Astrocyte (in vitro differentiated cells and primary cell): ENCODE results near the gene EVI2B. TPM values are rescaled to one million over a fixed set of nuclear protein-coding genes. Genes with fewer than 3 reads are reported as not detected.
"Not testable (repeated sequence)": the region's sequence is repeated elsewhere in the genome, so short reads cannot be mapped to it uniquely, and the experiment has no call there.

Source experiments
- DNase-seq: peaks from one replicate; pipeline ENCODE4 v3.0.0-alpha.2; 2010; ENCODE audit warnings: low read depth
- FAIRE-seq: peaks from 2 replicates; lab custom pipeline; 2011; peaks lifted over from hg19 to GRCh38; lab: Jason Lieb, UNC
- H2AFZ ChIP-seq: 2 replicates; pipeline ENCODE4 v1.6.0; 2012; ENCODE audit warnings: low read depth, low read length, inconsistent platforms
- H3K27ac ChIP-seq: 2 replicates; pipeline ENCODE4 v1.5.1; 2011; ENCODE audit warnings: low read depth, low read length, inconsistent platforms
- H3K27me3 ChIP-seq: 2 replicates; pipeline ENCODE4 v1.6.0; 2011; ENCODE audit warnings: low read length, inconsistent platforms; ENCODE audit not compliant: insufficient read depth
- H3K36me3 ChIP-seq: 2 replicates; pipeline ENCODE4 v1.5.1; 2011; ENCODE audit warnings: low read length, inconsistent platforms; ENCODE audit not compliant: insufficient read depth
- H3K4me1 ChIP-seq: 2 replicates; pipeline ENCODE4 v1.5.1; 2011; ENCODE audit warnings: low read length, inconsistent platforms; ENCODE audit not compliant: insufficient read depth
- H3K4me2 ChIP-seq: 2 replicates; pipeline ENCODE4 v1.6.0; 2012; ENCODE audit warnings: low read length, inconsistent platforms
- H3K4me3 ChIP-seq: 2 replicates; pipeline ENCODE4 v1.5.1; 2011; ENCODE audit warnings: low read depth, mild to moderate bottlenecking, low read length, inconsistent platforms; ENCODE audit not compliant: insufficient read depth
- H3K79me2 ChIP-seq: 2 replicates; pipeline ENCODE4 v1.6.0; 2012; ENCODE audit warnings: mild to moderate bottlenecking, low read length, inconsistent platforms; ENCODE audit not compliant: insufficient read depth
- H3K9ac ChIP-seq: 2 replicates; pipeline ENCODE4 v1.6.0; 2012; ENCODE audit warnings: mild to moderate bottlenecking, low read length, inconsistent platforms
- H3K9me3 ChIP-seq: 2 replicates; pipeline ENCODE4 v1.5.1; 2012; ENCODE audit warnings: low read depth, mild to moderate bottlenecking, low read length, inconsistent platforms; ENCODE audit not compliant: insufficient read depth
- H4K20me1 ChIP-seq: 2 replicates; pipeline ENCODE4 v1.6.0; 2012; ENCODE audit warnings: low read length, inconsistent platforms; ENCODE audit not compliant: insufficient read depth
- H3K27ac Mint-ChIP-seq: one replicate; pipeline ENCODE4 v1.8.0; 2021; ENCODE audit warnings: mild to moderate bottlenecking, mixed read lengths; ENCODE audit not compliant: unreplicated experiment
- H3K27me3 Mint-ChIP-seq: one replicate; pipeline ENCODE4 v1.8.0; 2021; ENCODE audit warnings: low read depth, mixed read lengths; ENCODE audit not compliant: unreplicated experiment
- H3K36me3 Mint-ChIP-seq: one replicate; pipeline ENCODE4 v1.8.0; 2021; ENCODE audit warnings: low read depth, mixed read lengths; ENCODE audit not compliant: unreplicated experiment
- H3K4me1 Mint-ChIP-seq: one replicate; pipeline ENCODE4 v1.8.0; 2021; ENCODE audit warnings: low read depth, mixed read lengths; ENCODE audit not compliant: unreplicated experiment
- H3K4me3 Mint-ChIP-seq: one replicate; pipeline ENCODE4 v1.8.0; 2021; ENCODE audit warnings: mild to moderate bottlenecking, moderate library complexity, mixed read lengths; ENCODE audit not compliant: unreplicated experiment
- H3K9me3 Mint-ChIP-seq: one replicate; pipeline ENCODE4 v1.8.0; 2021; ENCODE audit warnings: mild to moderate bottlenecking, mixed read lengths; ENCODE audit not compliant: unreplicated experiment
- EZH2 ChIP-seq: IDR thresholded peaks from 2 replicates; pipeline ENCODE4 v1.6.1; 2012; ENCODE audit warnings: mild to moderate bottlenecking, low read length, inconsistent platforms; ENCODE audit not compliant: insufficient read depth
- total RNA-seq: library from RNA; stranded (reverse); gene quantifications from 2 replicates; pipeline ENCODE4 v1.2.1, GENCODE V29; 2021
- TF ChIP-seq, protein P1 (sequence below): IDR thresholded peaks from 2 replicates; pipeline ENCODE4 v1.5.1; 2011; ENCODE audit warnings: low read depth, mild to moderate bottlenecking, inconsistent platforms, low read length, moderate library complexity; ENCODE audit not compliant: insufficient read depth

Gene EVI2B
- total RNA-seq, 1 donor from 2014 or later: 0.11 TPM

DNA sequence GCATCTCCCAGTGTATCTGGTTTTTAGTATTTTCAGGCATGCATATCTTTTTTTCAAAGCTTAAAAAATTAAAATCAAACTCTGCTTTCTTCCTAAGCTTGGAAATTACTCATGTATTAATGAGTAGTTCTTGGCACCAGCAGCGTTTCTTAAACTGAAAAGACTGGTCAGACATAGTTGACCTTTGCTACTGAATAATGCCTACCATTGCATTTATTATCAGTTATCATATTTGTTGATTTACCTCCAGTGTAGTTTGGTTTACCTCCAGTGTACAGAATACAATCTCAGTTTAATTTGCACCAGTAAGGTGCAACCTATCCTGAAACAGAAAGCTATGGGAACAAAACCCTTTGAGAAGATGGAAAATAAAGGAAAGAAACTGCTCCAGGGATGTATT is 42.1 kb upstream of the EVI2B start:
- no peaks in the 10 kb centered on the region for H3K79me2 ChIP-seq
- H3K27me3 ChIP-seq: no peaks in the 10 kb centered on the region
- peaks cover 21% of the 10 kb centered on the region for H3K36me3 Mint-ChIP-seq
- H2AFZ ChIP-seq: no peak overlapping the region
- TF ChIP-seq, protein P1, sequence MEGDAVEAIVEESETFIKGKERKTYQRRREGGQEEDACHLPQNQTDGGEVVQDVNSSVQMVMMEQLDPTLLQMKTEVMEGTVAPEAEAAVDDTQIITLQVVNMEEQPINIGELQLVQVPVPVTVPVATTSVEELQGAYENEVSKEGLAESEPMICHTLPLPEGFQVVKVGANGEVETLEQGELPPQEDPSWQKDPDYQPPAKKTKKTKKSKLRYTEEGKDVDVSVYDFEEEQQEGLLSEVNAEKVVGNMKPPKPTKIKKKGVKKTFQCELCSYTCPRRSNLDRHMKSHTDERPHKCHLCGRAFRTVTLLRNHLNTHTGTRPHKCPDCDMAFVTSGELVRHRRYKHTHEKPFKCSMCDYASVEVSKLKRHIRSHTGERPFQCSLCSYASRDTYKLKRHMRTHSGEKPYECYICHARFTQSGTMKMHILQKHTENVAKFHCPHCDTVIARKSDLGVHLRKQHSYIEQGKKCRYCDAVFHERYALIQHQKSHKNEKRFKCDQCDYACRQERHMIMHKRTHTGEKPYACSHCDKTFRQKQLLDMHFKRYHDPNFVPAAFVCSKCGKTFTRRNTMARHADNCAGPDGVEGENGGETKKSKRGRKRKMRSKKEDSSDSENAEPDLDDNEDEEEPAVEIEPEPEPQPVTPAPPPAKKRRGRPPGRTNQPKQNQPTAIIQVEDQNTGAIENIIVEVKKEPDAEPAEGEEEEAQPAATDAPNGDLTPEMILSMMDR: no peak
- no peak for TF ChIP-seq EZH2
- no peaks in the 10 kb centered on the region for H4K20me1 ChIP-seq
- no peak overlapping the region for H3K27ac ChIP-seq
- H3K4me3 Mint-ChIP-seq: no peak overlapping the region
- no peak overlapping the region for H3K4me3 ChIP-seq
- H3K36me3 ChIP-seq: peaks cover 43% of the 10 kb centered on the region
- no peak for FAIRE-seq
- no peak for DNase-seq
- H3K9ac ChIP-seq: no peak overlapping the region
- no peaks in the 10 kb centered on the region for H3K9me3 Mint-ChIP-seq
- H3K27me3 Mint-ChIP-seq: no peaks in the 10 kb centered on the region
- H3K9me3 ChIP-seq: no peaks in the 10 kb centered on the region
- no peak overlapping the region for H3K4me2 ChIP-seq
- H3K27ac Mint-ChIP-seq: no peak overlapping the region
- H3K4me1 Mint-ChIP-seq: no peaks in the 10 kb centered on the region
- no peaks in the 10 kb centered on the region for H3K4me1 ChIP-seq

DNA sequence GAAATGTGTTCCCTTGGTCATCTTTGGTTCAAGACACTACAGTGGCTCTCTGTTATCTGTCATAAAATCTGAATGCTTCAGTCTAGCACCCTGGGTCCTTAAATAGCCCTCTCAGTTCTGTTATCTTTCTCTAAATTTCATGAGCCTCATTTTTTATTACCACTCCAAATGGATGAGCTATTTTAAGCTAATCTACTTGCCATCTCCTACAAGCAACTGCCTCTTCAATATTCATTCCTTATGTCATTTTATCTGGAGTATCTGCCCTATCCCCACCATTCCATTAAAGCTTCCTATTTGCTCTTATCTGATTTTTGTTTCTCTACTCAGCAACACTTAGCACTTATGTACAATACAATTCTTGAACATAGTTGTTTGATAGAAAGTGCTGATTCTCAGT is 35.6 kb upstream of the EVI2B start:
- H2AFZ ChIP-seq: no peak overlapping the region
- H3K27me3 Mint-ChIP-seq: no peaks in the 10 kb centered on the region
- no peak overlapping the region for H3K27ac Mint-ChIP-seq
- no peak overlapping the region for H3K4me2 ChIP-seq
- DNase-seq: no peak
- no peaks in the 10 kb centered on the region for H3K9me3 ChIP-seq
- no peaks in the 10 kb centered on the region for H3K27me3 ChIP-seq
- no peaks in the 10 kb centered on the region for H4K20me1 ChIP-seq
- no peak overlapping the region for H3K4me3 ChIP-seq
- H3K36me3 ChIP-seq: peaks cover 23% of the 10 kb centered on the region
- no peak for FAIRE-seq
- H3K4me1 Mint-ChIP-seq: no peaks in the 10 kb centered on the region
- no peaks in the 10 kb centered on the region for H3K4me1 ChIP-seq
- H3K27ac ChIP-seq: no peak overlapping the region
- H3K4me3 Mint-ChIP-seq: no peak overlapping the region
- no peaks in the 10 kb centered on the region for H3K79me2 ChIP-seq
- H3K9ac ChIP-seq: no peak overlapping the region
- TF ChIP-seq EZH2: no peak
- TF ChIP-seq, protein P1: no peak
- peaks cover 19% of the 10 kb centered on the region for H3K36me3 Mint-ChIP-seq
- H3K9me3 Mint-ChIP-seq: no peaks in the 10 kb centered on the region

DNA sequence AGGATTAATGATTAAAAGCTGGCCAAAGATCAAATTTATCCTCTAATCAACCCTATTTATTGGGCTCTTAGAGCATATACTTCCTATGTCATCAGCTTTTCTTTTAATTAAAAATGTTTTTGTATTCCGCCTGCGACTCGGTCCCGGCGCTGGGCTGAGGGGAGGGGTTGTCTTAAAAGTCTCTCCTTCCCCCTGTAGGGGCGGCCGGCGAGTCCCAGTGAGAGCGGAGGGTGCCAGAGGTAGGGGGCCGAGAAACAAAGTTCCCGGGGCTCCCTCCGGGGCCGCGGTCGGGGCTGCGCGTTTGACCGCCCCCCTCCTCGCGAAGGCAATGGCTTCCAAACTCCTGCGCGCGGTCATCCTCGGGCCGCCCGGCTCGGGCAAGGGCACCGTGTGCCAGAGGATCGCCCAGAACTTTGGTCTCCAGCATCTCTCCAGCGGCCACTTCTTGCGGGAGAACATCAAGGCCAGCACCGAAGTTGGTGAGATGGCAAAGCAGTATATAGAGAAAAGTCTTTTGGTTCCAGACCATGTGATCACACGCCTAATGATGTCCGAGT is 31.4 kb upstream of the EVI2B start:
- not testable (repeated sequence) for H3K9ac ChIP-seq, H3K4me1 Mint-ChIP-seq, H3K27ac ChIP-seq, H2AFZ ChIP-seq, H3K9me3 ChIP-seq, H3K4me3 Mint-ChIP-seq, H3K4me3 ChIP-seq, DNase-seq, H3K4me2 ChIP-seq, FAIRE-seq, H3K79me2 ChIP-seq, H3K27me3 ChIP-seq, H3K4me1 ChIP-seq, H3K27me3 Mint-ChIP-seq, H3K9me3 Mint-ChIP-seq, H3K27ac Mint-ChIP-seq
- H3K36me3 ChIP-seq: peaks cover 13% of the 10 kb centered on the region
- peaks cover 11% of the 10 kb centered on the region for H4K20me1 ChIP-seq
- peaks cover 15% of the 10 kb centered on the region for H3K36me3 Mint-ChIP-seq
